ENCODE measurements around the gene GRK6.

Gene GRK6

GRCh38 chr5:177426566-177427210, at the start of gene GRK6:
Gene GRK6, plus strand, starts transcription at chr5:177426676. Its CDS starts 170 bp downstream, at chr5:177426846.
- FAIRE-seq (no peak), DNase-seq (ENCODE audit: insufficient read length, low spot score) (peak; percentile 47)

- DNase-seq (ENCODE audit: insufficient read length, low spot score) (no peak), FAIRE-seq (no peak)
Observed at GRCh38 chr5:177377851-177378776, 48.4 kb upstream of the GRK6 start.

DNA sequence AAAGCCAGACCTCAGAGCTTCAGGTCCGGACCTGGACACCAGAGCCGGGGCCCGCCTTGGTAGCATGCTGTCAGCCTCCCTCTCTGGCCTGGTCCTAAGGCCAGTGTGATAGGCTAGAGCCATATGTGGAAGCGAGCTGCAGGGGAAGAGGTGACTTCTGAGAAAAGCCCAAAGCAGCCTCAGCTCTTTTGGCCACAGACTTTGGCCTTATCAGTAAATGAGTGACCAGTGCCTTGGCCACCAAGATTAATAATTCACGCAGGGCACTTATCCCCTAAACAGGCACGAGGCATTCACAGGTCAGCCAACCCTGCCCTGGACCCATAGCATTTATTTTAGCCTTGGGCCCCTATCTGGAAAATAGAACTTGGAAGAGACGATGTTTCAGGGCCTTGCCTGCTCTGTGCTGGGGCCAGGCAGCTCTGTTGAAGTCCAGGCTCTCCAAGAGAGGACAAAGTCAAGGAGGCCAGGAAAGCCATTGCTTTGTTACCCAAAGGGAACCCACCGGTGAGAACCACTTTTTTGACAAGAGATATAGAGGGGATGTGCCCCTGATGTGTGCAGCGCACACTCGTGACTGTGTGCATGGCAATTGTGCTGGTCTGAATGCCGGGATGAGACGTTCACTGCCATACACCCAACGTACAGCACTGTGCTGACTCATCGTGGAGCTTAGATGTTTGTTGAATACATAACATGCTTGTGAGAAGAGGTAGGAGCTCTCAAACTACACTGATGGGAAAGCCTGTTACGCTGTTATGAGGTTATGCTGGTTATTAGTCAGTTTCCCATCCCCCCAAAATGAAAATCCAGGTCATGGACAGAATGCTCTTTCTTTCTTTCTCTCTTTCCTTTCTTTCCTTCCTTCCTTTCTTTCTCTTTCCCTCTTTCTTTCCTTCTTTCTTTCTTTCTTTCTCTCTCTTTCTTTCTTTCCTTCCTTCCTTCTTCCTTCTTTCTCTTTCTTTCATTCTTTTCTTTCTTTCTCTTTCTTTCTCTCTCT, 47.3 kb upstream of the GRK6 start:
- peak; percentile 38 for DNase-seq (ENCODE audit: insufficient read length, low spot score)
- peak; percentile 52 for FAIRE-seq

- FAIRE-seq (no peak), DNase-seq (ENCODE audit: insufficient read length, low spot score) (no peak)
Observed at GRCh38 chr5:177380805-177381126, 45.7 kb upstream of the GRK6 start.

- DNase-seq (ENCODE audit: insufficient read length, low spot score) = no peak
- no peak for FAIRE-seq
Observed at GRCh38 chr5:177382423-177383029, 44.0 kb upstream of the GRK6 start.

DNA sequence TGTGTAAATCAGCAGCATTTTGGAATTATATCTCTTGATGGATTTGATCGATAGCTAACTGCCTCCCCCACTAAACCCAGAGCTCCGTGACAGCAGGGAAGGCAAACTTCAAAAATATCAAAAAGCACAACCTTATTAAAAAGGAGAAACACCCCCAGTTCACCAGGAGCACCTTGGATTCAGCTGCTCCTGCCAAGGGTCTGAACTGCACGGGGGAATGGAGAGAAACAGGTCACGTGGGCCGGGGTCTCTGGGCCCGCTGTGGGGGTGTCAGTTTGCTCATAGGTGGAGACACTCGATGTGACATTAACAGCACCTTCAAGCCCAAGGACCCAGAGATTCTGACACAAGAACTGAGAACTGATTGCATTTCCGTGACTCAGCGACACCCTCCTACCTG, 43.3 kb upstream of the GRK6 start:
- no peak for FAIRE-seq

GRCh38 chr5:177384134-177384533, 42.3 kb upstream of the GRK6 start, which contains the start of gene SLC34A1:
Gene SLC34A1, plus strand, starts transcription at chr5:177384434. Its CDS starts 1,308 bp downstream, at chr5:177385742.
- FAIRE-seq (no peak), DNase-seq (ENCODE audit: insufficient read length, low spot score) (no peak)

More for the DNA sequence above, 43.3 kb upstream of the GRK6 start:
- DNase-seq (ENCODE audit: insufficient read length, low spot score) = no peak

DNA sequence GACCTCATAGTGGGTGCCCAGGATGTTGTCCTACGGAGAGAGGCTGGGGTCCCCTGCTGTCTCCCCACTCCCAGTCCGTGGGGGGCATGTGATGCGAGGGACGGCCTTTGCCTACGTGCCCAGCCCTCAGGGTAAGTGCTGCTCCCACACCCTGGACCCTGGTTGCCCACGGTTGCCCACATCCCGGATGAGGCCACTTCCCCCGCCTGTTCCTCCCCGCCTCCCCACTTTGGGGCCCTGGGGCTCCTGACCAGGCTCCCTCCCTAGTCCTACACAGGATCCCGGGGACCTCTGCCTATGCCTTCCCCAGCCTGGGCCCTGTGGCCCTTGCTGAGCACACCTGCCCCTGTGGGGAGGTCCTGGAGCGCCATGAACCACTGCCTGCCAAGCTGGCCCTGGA, 40.8 kb upstream of the GRK6 start:
- no peak for DNase-seq (ENCODE audit: insufficient read length, low spot score)
- no peak for FAIRE-seq

DNA sequence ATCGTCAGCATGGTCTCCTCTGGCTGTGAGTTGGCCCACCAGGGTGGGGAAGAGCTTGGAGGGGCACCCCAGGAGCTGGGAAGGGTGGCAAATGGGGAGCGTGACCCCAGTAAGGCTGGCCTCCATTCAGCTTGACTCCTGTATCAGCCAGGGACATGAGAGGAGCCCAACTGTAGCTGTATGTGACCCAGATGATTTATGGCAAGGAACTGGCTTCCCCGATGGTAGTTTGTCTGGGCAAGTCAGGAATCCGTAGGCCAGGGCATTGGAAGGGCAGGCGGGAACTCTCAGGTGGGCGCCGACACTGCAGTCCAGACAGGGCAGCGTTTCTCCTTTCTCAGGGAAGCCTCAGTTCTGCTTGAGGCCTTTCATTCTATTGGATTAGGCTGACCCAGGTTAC, 39.9 kb upstream of the GRK6 start:
- no peak for FAIRE-seq
- no peak for DNase-seq (ENCODE audit: insufficient read length, low spot score)

- FAIRE-seq (no peak), DNase-seq (ENCODE audit: insufficient read length, low spot score) (no peak)
Observed at GRCh38 chr5:177387405-177387804, 39.1 kb upstream of the GRK6 start.

GRCh38 chr5:177388521-177389052, 37.9 kb upstream of the GRK6 start:
- FAIRE-seq (no peak), DNase-seq (ENCODE audit: insufficient read length, low spot score) (no peak)

DNA sequence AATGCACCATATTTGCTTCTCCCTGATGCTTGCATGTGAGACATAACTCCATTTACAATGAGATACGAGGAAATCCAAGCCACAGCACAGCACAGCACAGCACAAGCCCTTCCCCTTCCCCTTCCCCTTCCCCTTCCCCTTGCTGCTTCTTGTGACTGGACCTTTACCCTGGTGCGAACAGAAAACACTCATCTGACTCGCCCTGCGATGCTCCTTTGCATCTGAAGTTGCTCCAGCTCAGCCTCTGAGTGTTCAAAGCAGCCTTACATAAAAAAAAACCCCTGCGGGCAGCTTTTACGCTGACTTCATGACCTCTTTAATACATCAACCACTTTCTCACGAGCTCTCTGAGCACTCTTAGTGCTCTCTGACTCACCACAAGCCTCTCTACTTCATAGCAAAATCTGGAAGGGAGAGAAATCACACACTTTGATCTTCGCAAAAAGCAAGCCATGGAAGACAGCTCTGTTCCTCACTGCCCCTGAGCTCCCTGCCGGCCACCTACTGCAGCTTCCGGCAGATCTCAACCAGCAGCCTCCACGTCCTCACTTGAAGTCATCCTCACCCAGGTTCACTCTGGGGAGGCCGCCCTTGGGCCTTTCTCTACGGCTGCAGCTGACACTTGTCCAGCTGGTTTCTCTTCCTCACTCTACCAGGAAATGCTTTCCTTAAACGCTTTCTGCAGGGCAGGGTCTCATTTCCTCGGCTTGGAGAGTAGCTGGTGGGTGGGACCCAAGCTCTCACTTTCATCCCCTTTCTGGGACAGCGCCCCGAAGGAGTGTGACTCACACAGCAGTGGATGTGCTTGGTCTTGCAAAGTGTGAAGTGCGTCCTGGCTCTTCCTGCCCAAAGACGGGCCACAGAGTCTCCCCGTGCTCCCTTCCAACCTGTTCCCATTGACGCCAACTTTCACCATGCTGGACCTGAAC, 37.0 kb upstream of the GRK6 start:
- DNase-seq (ENCODE audit: insufficient read length, low spot score) (peak; percentile 71), FAIRE-seq (peak; percentile 72)

- peak; percentile 93 for DNase-seq (ENCODE audit: insufficient read length, low spot score)
- peak; percentile 92 for FAIRE-seq
Observed at GRCh38 chr5:177390363-177391300, 35.8 kb upstream of the GRK6 start.

- FAIRE-seq (no peak), DNase-seq (ENCODE audit: insufficient read length, low spot score) (no peak)
Observed at GRCh38 chr5:177392765-177393164, 33.7 kb upstream of the GRK6 start.

DNA sequence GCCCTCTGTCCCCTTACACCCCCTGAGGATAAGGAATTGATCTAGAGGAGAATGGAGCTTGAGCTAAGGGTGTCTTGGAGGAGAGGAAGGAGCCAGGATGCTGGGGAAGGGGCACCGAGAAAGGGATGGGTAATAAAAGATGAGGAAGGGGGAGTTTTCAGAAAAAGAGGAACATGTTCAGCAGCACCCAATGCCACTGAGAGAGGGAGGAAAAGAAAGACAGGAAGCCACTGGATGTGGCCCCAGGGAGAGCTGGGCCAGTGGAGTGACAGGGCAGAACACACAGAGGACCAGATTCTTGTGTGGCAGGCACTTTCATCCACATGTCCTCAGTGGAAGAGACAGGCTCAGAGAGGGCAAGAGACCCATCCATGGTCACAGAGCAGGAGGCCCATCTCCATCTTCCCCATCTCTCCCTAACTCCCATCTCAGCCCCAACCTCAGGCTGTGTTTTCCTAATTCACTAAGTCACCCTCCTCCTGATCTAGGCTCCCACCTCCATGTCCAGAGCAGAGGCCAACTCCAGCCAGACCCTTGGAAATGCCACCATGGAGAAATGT, 33.2 kb upstream of the GRK6 start:
- DNase-seq (ENCODE audit: insufficient read length, low spot score) (no peak), FAIRE-seq (no peak)

DNA sequence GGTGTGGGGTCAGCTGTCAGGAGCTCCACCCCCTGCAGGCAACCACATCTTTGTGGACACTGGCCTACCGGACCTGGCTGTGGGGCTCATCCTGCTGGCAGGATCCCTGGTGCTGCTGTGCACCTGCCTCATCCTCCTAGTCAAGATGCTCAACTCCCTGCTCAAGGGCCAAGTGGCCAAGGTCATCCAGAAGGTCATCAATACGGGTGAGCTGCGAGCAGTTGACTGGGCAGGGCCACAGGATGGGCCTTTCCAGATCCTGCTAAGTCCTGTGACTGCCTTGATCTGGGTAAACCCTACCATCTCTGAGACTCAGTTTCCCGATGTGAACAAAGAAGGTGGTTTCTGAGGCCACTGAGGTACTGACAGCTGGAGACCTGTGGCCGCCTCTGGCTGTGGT, 32.5 kb upstream of the GRK6 start:
- no peak for DNase-seq (ENCODE audit: insufficient read length, low spot score)
- no peak for FAIRE-seq

GRCh38 chr5:177396078-177396477, 30.4 kb upstream of the GRK6 start:
- FAIRE-seq (no peak), DNase-seq (ENCODE audit: insufficient read length, low spot score) (no peak)

- FAIRE-seq = no peak
Observed at GRCh38 chr5:177396807-177397206, 29.7 kb upstream of the GRK6 start.

More at GRCh38 chr5:177396807-177397206, 29.7 kb upstream of the GRK6 start:
- no peak for DNase-seq (ENCODE audit: insufficient read length, low spot score)
